ENCODE measurements around the gene TTC27. TPM values are rescaled to one million over a fixed set of nuclear protein-coding genes. Genes with fewer than 3 reads are reported as not detected.
A peak's percentile ranks its signal among the peaks of the same experiment; 100 is the strongest.
"Not testable (repeated sequence)": the region's sequence is repeated elsewhere in the genome, so short reads cannot be mapped to it uniquely, and the experiment has no call there.

The TTC27 gene
- total RNA-seq, 1 donor from 2014 or later = 44.9 TPM

DNA sequence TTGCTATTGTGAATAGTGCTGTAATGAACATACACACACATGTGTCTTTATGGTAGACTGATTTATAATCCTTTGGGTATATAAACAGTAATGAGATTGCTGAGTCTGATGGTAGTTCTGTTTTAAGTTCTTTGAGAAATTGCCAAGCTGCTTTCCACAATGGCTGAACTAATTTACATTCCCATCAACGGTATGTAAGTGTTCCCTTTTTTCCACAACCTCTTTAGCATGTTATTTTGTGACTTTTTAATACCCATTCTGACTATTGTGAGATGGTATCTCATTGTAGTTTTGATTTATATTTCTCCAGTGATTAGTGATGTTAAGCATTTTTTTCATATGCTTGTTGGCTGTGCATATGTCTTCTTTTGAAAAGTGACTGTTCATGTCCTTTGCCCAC lies 86.7 kb downstream of the TTC27 start:
- intact Hi-C loops (cut with micrococcal nuclease) = no loop called here
- Mint-ChIP-seq H3K4me1 (ENCODE audit: low read depth) (peaks cover 14% of the 10 kb centered on the region), H3K9me3 (no peaks in the 10 kb centered on the region), H3K27ac (no peak overlapping the region), H3K27me3 (ENCODE audit: low read depth) (no peaks in the 10 kb centered on the region), H3K36me3 (ENCODE audit: low read depth) (peaks cover 37% of the 10 kb centered on the region), H3K4me3 (ENCODE audit: low read depth) (no peak overlapping the region)
- DNase-seq (ENCODE audit: low spot score) = no peak

DNA sequence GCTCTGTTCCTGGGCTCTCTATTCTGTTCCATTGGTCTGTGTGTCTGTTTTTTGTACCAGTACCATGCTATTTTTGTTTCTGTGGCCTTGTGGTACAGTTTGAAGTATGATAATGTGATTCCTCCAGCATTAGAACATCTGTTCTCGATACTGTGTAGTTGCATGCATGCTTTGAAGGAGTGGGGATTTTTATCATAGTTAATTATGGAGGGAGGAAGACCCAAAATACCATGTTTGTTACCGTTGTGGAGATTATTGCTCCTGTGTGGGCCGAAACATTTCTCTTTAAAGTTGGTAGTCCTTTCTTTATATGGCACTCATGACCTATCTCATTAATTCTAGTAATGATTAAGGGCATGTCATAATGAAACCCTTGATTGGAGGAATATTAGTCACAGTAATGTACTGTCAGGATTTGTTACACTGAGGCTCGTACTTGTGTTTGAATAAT lies 87.6 kb downstream of the TTC27 start:
- peaks cover 14% of the 10 kb centered on the region for H3K4me1 Mint-ChIP-seq (ENCODE audit: low read depth)
- no peaks in the 10 kb centered on the region for H3K9me3 Mint-ChIP-seq
- H3K27ac Mint-ChIP-seq = peak overlapping the region; percentile 65

DNA sequence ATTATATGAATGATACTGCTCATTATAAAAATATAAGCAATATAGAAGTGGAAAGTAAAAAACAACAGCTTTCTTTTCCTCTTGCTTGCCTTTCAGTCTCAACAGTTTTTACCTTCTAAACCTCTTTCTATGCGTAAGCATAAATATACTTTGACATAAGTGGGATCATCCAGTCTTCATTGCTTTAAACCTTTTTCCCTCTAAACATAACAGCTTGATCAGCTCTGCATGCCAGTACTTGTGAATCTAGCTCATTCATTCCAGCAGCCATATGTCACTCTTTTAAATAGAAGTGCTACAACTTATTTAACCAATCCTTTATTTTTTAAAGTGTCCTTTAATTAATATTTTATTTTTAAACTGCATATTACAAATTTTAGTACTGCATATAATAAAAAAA lies 88.1 kb downstream of the TTC27 start:
- Mint-ChIP-seq H3K4me1 (ENCODE audit: low read depth) (peaks cover 14% of the 10 kb centered on the region), H3K27me3 (ENCODE audit: low read depth) (no peaks in the 10 kb centered on the region), H3K4me3 (ENCODE audit: low read depth) (no peak overlapping the region), H3K9me3 (no peaks in the 10 kb centered on the region), H3K36me3 (ENCODE audit: low read depth) (peaks cover 37% of the 10 kb centered on the region), H3K27ac (no peak overlapping the region)
- intact Hi-C loops (cut with micrococcal nuclease) = no loop called here
- DNase-seq (ENCODE audit: low spot score) = no peak

More for the DNA sequence above, 87.6 kb downstream of the TTC27 start:
- H3K4me3 Mint-ChIP-seq (ENCODE audit: low read depth) = no peak overlapping the region
- intact Hi-C loops (cut with micrococcal nuclease) = no loop called here
- DNase-seq (ENCODE audit: low spot score) = no peak
- no peaks in the 10 kb centered on the region for H3K27me3 Mint-ChIP-seq (ENCODE audit: low read depth)
- peaks cover 37% of the 10 kb centered on the region for H3K36me3 Mint-ChIP-seq (ENCODE audit: low read depth)

DNA sequence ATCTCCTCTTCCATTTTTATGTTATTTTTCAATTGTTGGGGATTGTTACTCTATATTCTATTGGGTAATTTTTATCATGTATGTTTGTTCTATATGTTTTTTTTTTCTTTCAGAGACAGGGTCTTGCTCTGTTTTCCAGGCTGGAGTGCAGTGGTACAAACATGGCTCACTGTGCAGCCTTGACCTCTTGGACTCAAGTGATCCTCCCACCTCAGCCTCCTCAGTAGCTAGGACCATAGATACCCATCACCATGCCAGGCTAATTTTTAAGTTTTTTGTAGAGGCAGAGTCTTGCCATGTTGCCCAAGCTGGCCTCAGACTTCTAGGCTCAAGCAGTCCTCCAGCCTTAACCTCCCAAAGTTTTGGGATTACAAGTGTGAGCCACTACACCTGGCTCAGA lies 88.7 kb downstream of the TTC27 start:
- Mint-ChIP-seq H3K27me3 (ENCODE audit: low read depth) (no peaks in the 10 kb centered on the region), H3K27ac (no peak overlapping the region), H3K36me3 (ENCODE audit: low read depth) (peaks cover 37% of the 10 kb centered on the region), H3K9me3 (no peaks in the 10 kb centered on the region), H3K4me3 (ENCODE audit: low read depth) (no peak overlapping the region), H3K4me1 (ENCODE audit: low read depth) (peaks cover 14% of the 10 kb centered on the region)
- no peak for DNase-seq (ENCODE audit: low spot score)
- intact Hi-C loops (cut with micrococcal nuclease) = no loop called here

DNA sequence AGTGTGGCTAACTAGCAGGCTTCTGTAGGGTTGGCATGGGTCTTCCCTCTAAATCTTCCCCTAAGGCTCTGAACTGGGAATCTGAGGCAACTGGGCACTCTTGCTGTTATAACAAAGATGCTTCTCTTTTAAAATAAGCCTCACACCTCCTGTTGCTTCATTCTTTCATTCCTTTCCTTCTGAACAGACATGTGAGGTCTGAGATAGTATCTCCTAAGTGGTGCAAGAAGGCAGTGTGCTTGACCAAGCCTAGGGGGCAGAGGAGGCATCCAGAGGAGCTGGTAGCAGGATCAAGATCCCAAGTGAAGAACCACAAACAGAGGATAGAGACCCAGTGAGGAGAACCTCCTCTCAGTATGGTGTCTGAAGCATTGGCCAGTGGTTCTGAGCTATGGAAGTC lies 90.9 kb downstream of the TTC27 start:
- peaks cover 14% of the 10 kb centered on the region for H3K4me1 Mint-ChIP-seq (ENCODE audit: low read depth)
- no peak for DNase-seq (ENCODE audit: low spot score)
- H3K27me3 Mint-ChIP-seq (ENCODE audit: low read depth) = no peaks in the 10 kb centered on the region
- H3K9me3 Mint-ChIP-seq = no peaks in the 10 kb centered on the region
- H3K27ac Mint-ChIP-seq = no peak overlapping the region
- H3K36me3 Mint-ChIP-seq (ENCODE audit: low read depth) = peaks cover 37% of the 10 kb centered on the region
- intact Hi-C loops (cut with micrococcal nuclease) = no loop called here
- no peak overlapping the region for H3K4me3 Mint-ChIP-seq (ENCODE audit: low read depth)

DNA sequence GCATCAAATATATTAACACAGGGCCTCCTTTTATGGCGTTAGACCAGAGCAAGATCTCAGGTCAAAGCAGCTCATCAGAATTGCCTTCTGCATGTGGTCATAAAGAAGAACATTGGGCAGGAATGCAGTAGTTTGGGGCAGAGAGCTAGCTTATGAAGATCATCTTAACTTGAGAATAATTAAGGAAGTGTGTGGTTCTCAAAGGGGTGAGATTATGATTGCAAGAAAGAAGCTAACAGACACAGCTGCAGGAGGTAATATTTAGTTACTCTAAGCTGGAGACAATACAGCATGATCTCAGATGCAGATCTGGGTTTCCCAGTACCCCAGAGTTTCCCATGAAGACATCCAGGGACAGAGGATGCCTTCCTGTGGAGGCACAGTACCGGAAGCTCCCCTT lies 91.6 kb downstream of the TTC27 start:
- Mint-ChIP-seq H3K27ac (no peak overlapping the region), H3K9me3 (no peaks in the 10 kb centered on the region), H3K4me1 (ENCODE audit: low read depth) (peaks cover 14% of the 10 kb centered on the region), H3K4me3 (ENCODE audit: low read depth) (no peak overlapping the region), H3K36me3 (ENCODE audit: low read depth) (peaks cover 31% of the 10 kb centered on the region), H3K27me3 (ENCODE audit: low read depth) (no peaks in the 10 kb centered on the region)
- no peak for DNase-seq (ENCODE audit: low spot score)
- intact Hi-C loops (cut with micrococcal nuclease) = no loop called here

DNA sequence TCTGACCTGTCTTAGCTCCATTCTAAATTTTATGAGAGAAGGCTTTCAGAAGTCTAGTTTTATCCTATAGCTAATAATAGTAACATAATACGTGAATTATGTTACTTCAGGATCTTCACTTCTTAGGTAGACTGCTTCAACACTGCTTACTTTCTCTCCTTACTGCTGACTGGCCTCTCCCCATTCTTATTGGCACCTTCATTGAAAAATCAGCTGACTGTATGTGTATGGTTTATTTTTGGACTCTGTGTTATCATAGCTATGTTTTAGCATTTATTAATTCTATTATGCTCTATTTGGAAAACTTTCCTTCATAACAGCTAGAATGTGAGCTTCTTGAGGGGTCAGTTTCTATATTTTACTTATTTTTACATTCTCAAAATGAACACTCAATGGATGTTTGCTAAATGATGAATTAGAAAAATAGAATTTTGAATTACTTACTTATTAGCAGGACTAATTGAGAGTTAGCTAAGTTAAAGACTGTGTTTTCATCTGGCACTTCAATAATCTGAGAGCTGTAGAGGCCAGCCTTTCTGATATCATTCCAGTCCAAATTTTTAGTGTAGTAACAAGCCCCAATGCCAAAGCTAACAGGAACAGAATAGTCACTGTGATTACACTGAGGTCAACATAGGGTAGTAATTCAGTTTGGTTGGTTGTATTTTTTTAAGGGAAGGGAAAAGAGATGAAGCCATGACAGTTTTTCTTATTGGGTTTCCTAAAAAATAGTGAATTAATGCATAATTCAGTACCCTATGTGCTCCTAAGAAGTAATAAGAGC lies 92.3 kb downstream of the TTC27 start:
- no peak overlapping the region for H3K4me3 Mint-ChIP-seq (ENCODE audit: low read depth)
- peaks cover 11% of the 10 kb centered on the region for H3K4me1 Mint-ChIP-seq (ENCODE audit: low read depth)
- H3K9me3 Mint-ChIP-seq = no peaks in the 10 kb centered on the region
- peaks cover 31% of the 10 kb centered on the region for H3K36me3 Mint-ChIP-seq (ENCODE audit: low read depth)
- no peak for DNase-seq (ENCODE audit: low spot score)
- no peaks in the 10 kb centered on the region for H3K27me3 Mint-ChIP-seq (ENCODE audit: low read depth)
- intact Hi-C loops (cut with micrococcal nuclease) = no loop called here
- no peak overlapping the region for H3K27ac Mint-ChIP-seq

DNA sequence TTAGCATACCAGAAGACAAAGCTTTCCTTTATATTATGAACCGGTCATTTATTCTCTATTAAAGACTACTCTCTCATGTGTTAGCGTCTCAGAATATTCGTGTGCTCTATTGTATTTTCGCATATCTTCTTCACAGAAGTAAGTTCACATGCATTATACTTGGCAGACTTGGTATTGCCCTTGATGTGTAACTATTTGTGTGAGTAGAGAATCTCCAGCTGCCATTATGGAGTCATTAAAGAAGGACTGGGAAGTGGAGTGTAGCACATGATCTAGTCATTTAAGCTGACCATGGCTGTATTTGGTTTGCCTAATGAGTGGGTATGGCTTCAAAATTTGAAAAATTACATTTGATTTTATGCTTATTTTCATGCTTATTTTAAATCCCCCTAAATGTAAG lies 92.9 kb downstream of the TTC27 start:
- H3K27me3 Mint-ChIP-seq (ENCODE audit: low read depth) = no peaks in the 10 kb centered on the region
- H3K27ac Mint-ChIP-seq = no peak overlapping the region
- H3K4me3 Mint-ChIP-seq (ENCODE audit: low read depth) = no peak overlapping the region
- DNase-seq (ENCODE audit: low spot score) = no peak
- intact Hi-C loops (cut with micrococcal nuclease) = no loop called here
- H3K9me3 Mint-ChIP-seq = no peaks in the 10 kb centered on the region
- H3K36me3 Mint-ChIP-seq (ENCODE audit: low read depth) = peaks cover 35% of the 10 kb centered on the region
- H3K4me1 Mint-ChIP-seq (ENCODE audit: low read depth) = peaks cover 4% of the 10 kb centered on the region

DNA sequence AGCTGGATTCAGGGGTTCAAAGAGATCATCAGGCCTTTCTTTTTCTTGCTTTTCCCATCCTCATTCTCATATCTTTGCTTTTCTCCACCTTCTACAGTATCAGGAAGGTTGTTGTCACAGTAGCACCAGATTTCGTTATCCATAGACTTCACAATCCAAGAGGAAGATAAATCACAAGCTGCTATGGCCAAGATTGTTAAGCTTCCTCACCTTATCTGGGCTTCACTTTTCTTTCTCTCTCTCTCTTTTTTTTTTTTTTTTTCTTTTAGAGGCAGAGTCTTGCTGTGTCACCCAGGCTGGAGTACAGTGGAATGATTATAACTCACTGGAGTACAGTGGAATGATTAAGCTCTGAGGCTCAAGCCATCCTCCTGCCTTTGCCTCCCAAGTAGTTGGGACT lies 93.5 kb downstream of the TTC27 start:
- Mint-ChIP-seq H3K36me3 (ENCODE audit: low read depth) (peaks cover 38% of the 10 kb centered on the region), H3K4me3 (ENCODE audit: low read depth) (no peak overlapping the region), H3K4me1 (ENCODE audit: low read depth) (peaks cover 2% of the 10 kb centered on the region), H3K27ac (no peak overlapping the region), H3K9me3 (no peaks in the 10 kb centered on the region), H3K27me3 (ENCODE audit: low read depth) (no peaks in the 10 kb centered on the region)
- no peak for DNase-seq (ENCODE audit: low spot score)
- intact Hi-C loops (cut with micrococcal nuclease) = no loop called here

DNA sequence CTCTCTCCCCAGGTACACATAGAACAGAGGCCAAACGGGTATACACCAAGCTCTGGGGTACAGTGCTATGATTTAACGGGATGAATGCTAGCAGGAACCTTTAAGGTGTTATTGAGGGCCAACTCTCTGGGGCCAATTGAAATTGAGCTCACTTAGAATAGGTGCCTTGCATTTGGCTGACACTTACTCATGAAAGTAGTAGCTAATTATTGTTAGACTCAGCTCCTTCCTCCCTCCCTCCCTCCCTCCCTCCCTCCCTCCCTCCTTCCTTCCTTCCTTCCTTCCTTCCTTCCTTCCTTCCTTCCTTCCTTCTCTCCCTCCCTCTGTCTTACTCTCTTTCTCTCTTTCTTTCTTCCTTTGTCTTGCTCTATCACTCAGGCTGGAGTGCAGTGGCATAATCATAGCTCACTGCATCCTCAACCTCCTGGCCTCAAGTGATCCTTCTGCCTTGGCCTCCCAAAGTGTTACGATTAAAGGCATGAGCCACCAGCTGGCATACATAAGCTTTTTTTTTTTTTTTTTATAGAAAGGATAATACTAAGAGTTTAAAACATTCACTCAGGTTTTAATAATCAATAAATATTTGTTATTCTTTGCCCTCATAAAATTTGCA lies 95.7 kb downstream of the TTC27 start:
- Mint-ChIP-seq H3K4me3 (ENCODE audit: low read depth) (no peak overlapping the region), H3K27ac (no peak overlapping the region), H3K36me3 (ENCODE audit: low read depth) (peaks cover 35% of the 10 kb centered on the region), H3K27me3 (ENCODE audit: low read depth) (no peaks in the 10 kb centered on the region), H3K4me1 (ENCODE audit: low read depth) (no peaks in the 10 kb centered on the region), H3K9me3 (no peaks in the 10 kb centered on the region)
- no peak for DNase-seq (ENCODE audit: low spot score)
- intact Hi-C loops (cut with micrococcal nuclease) = no loop called here

DNA sequence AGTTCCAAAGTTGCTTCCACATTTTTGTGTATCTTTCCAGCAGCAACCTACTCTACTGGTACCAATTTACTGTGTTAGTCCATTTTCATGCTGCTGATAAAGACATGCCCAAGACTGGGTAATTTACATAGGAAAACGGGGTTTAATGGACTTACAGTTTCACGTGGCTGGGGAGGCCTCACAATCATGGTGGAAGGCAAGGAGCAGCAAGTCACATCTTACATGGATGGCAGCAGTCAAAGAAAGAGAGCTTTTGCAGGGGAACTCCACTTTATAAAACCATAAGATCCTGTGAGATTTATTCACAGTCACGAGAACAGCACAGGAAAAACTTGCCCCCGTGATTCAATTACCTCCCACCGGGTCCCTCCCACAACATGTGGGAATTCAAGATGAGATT lies 98.8 kb downstream of the TTC27 start:
- H3K9me3 Mint-ChIP-seq; DNase-seq (ENCODE audit: low spot score); intact Hi-C loops (cut with micrococcal nuclease); H3K4me3 Mint-ChIP-seq (ENCODE audit: low read depth); H3K4me1 Mint-ChIP-seq (ENCODE audit: low read depth); H3K27me3 Mint-ChIP-seq (ENCODE audit: low read depth); H3K27ac Mint-ChIP-seq: not testable (repeated sequence)
- H3K36me3 Mint-ChIP-seq (ENCODE audit: low read depth) = peaks cover 40% of the 10 kb centered on the region

DNA sequence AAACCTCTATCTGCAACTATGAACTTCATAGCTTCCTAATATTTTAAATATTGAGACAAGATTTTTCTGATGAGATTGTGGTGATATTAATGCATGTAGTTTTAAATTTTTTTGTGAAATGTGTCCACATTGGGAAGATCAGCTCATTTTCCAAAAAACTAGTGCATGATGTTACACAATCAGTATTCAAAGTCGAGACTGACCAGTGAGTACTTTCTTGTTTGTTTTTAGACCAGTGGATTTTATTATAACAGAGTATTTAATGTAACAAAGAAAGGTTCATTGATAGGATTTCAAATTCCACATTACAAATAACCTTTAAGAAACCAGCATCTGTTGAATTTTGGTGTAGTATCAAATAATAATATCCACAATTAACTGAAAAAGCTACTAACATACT lies 99.3 kb downstream of the TTC27 start:
- H3K36me3 Mint-ChIP-seq (ENCODE audit: low read depth) = peaks cover 37% of the 10 kb centered on the region
- H3K27me3 Mint-ChIP-seq (ENCODE audit: low read depth) = no peaks in the 10 kb centered on the region
- H3K4me1 Mint-ChIP-seq (ENCODE audit: low read depth) = no peaks in the 10 kb centered on the region
- no peak overlapping the region for H3K27ac Mint-ChIP-seq
- intact Hi-C loops (cut with micrococcal nuclease) = no loop called here
- no peak for DNase-seq (ENCODE audit: low spot score)
- no peak overlapping the region for H3K4me3 Mint-ChIP-seq (ENCODE audit: low read depth)
- no peaks in the 10 kb centered on the region for H3K9me3 Mint-ChIP-seq

DNA sequence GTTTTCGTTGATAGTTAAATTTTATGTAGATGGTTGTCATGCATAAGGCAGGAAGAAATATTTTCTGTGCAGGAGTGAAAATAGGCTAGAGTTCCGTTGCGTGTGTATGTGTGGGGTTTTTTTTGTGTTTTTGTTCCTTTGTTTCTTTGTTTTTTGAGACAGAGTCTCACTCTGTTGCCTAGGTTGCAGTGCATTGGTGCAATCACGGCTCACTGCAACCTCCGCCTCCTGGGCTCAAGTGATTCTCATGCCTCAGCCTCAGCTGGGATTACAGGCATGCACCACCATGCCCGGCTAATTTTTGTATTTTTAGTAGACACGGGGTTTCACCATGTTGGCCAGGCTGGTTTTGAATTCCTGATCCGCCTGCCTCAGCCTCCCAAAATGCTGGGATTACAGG lies 103.1 kb downstream of the TTC27 start:
- peaks cover 16% of the 10 kb centered on the region for H3K36me3 Mint-ChIP-seq (ENCODE audit: low read depth)
- DNase-seq (ENCODE audit: low spot score); H3K4me3 Mint-ChIP-seq (ENCODE audit: low read depth); H3K27me3 Mint-ChIP-seq (ENCODE audit: low read depth); intact Hi-C loops (cut with micrococcal nuclease); H3K4me1 Mint-ChIP-seq (ENCODE audit: low read depth); H3K9me3 Mint-ChIP-seq; H3K27ac Mint-ChIP-seq: not testable (repeated sequence)

Data from activated T-helper 2 cell treated with anti-CD3 and anti-CD28 coated beads, Interferon-gamma antibody, Interleukin-2, Interleukin-4, amounts not matched to agents 10 μg/mL and 5 μg/mL and 100 μg/mL, durations not matched to agents 14 hours and 24 hours and 36 hours (primary cell).